Suprapubic skin (tissue), 4 donors: ENCODE data around the gene DTNBP1. TPM values are rescaled to one million over a fixed set of nuclear protein-coding genes. Genes with fewer than 3 reads are reported as not detected.

ENCODE experiments used
- DNase-seq, 2 donors: peaks; one replicate each; pipeline ENCODE4 v3.0.0-alpha.2; 2019; ENCODE audit warnings: low spot score in 2 of 2
- H3K27ac ChIP-seq: fragments of 200-600 bp; sonication (generic); one replicate; pipeline ENCODE4 v1.5.1; 2019
- H3K27me3 ChIP-seq: fragments of 200-600 bp; sonication (generic); one replicate; pipeline ENCODE4 v1.5.1; 2019
- H3K36me3 ChIP-seq: fragments of 200-600 bp; sonication (generic); one replicate; pipeline ENCODE4 v1.5.1; 2019
- H3K4me1 ChIP-seq: fragments of 200-600 bp; sonication (generic); one replicate; pipeline ENCODE4 v1.5.1; 2019
- H3K4me3 ChIP-seq: fragments of 200-600 bp; sonication (generic); one replicate; pipeline ENCODE4 v1.5.1; 2019; ENCODE audit warnings: mild to moderate bottlenecking
- H3K9me3 ChIP-seq: fragments of 200-600 bp; sonication (generic); one replicate; pipeline ENCODE4 v1.5.1; 2019
- EP300 ChIP-seq: sonication (generic); formaldehyde crosslinking; IDR thresholded peaks from one replicate; pipeline ENCODE4 v1.6.1; 2017; ENCODE audit warnings: antibody characterized with exemption
- POLR2A ChIP-seq, 2 donors: fragments of 450-650 bp; IDR thresholded peaks; one replicate each; pipeline ENCODE4 v1.6.1; 2017; ENCODE audit warnings: antibody characterized with exemption in 2 of 2, mild to moderate bottlenecking in 2 of 2, moderate library complexity in 2 of 2
- POLR2AphosphoS5 ChIP-seq, 3 donors: sonication (generic); formaldehyde crosslinking; IDR thresholded peaks; one replicate each; pipeline ENCODE4 v1.6.1; 2017; ENCODE audit warnings: antibody characterized with exemption in 3 of 3
- WGBS: methylation state at CpG from one replicate; pipeline ENCODE4 v1.1.5; 2018; 5-methylcytosine and 5-hydroxymethylcytosine counted together
- total RNA-seq, 4 donors: library from RNA; depleted of rRNA; stranded (reverse); fragments of >200 nt; gene quantifications; one replicate each; pipeline ENCODE4 v1.1.0, GENCODE V29; 2016
- TF ChIP-seq, protein P1 (sequence below), 2 donors: fragments of 200-600 bp in 1 of 2; fragments of 450-650 bp in 1 of 2; sonication (generic) in 1 of 2; IDR thresholded peaks; one replicate each; pipeline ENCODE4 v1.5.1; 2016 to 2019; ENCODE audit warnings: antibody characterized with exemption in 2 of 2, mild to moderate bottlenecking in 1 of 2, moderate library complexity in 1 of 2

DTNBP1 gene
- total RNA-seq, 4 donors from 2014 or later, result 12.7 to 17.1 (median 16.4) TPM

DNA sequence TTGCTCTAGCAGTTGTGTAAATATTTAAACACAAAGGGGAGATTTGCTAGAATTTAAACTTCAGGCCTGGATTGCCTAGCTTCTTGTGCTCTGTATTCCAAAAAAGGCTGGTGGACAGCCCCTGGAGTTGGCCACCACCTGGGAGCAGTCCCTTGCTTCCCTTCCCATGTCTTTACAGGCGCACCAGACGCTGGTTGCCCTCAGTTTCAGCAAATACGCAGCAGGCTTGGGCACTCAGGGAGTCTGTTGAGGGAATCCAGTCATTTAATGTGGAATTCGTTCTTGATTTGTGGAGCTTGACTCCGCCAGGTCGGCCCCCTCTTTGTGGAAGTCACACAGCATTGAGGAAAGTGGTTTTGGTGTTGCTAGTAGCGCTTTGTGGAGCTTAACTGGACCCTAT is 156.8 kb downstream of the DTNBP1 start:
- peak in 1 of 2 donors; percentile 48 for DNase-seq
- H3K4me3 ChIP-seq, result no peak overlapping the region
- 99% methylated on average over 7 of the region's 7 CpGs for WGBS
- no peaks in the 10 kb centered on the region for H3K27me3 ChIP-seq
- TF ChIP-seq POLR2A (IDR thresholded peaks at IDR 0.05) (no peak), EP300 (no peak), POLR2AphosphoS5 (IDR thresholded peaks at IDR 0.05) (no peak)
- TF ChIP-seq, protein P1, sequence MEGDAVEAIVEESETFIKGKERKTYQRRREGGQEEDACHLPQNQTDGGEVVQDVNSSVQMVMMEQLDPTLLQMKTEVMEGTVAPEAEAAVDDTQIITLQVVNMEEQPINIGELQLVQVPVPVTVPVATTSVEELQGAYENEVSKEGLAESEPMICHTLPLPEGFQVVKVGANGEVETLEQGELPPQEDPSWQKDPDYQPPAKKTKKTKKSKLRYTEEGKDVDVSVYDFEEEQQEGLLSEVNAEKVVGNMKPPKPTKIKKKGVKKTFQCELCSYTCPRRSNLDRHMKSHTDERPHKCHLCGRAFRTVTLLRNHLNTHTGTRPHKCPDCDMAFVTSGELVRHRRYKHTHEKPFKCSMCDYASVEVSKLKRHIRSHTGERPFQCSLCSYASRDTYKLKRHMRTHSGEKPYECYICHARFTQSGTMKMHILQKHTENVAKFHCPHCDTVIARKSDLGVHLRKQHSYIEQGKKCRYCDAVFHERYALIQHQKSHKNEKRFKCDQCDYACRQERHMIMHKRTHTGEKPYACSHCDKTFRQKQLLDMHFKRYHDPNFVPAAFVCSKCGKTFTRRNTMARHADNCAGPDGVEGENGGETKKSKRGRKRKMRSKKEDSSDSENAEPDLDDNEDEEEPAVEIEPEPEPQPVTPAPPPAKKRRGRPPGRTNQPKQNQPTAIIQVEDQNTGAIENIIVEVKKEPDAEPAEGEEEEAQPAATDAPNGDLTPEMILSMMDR (IDR thresholded peaks at IDR 0.05), result no peak
- H3K4me1 ChIP-seq, result peaks cover 37% of the 10 kb centered on the region
- H3K27ac ChIP-seq, result no peak overlapping the region
- H3K36me3 ChIP-seq, result peaks cover 63% of the 10 kb centered on the region
- H3K9me3 ChIP-seq, result no peaks in the 10 kb centered on the region

DNA sequence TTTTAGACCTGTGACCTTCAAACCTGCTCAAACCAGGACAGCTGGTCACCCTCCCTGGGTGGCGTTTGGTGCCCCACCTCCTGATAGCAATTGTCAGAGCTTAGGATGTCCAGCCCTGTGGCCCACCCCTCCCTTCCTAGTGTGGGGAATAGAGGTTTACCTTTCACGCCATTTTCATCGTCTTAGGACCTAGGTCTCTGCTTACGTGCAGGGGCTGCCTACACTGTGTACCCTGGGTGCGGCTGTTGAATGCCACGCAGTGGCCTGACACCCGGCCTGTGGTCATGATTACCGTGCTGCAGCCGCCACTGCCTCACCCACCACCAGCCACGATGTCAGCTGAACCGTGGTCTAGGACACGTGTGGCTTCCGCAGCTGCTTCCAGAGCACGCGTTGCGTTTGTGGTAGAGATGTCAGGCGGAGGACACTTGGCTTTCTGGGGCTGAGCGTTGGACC is 157.3 kb downstream of the DTNBP1 start:
- no peak for TF ChIP-seq EP300
- TF ChIP-seq POLR2AphosphoS5 (IDR thresholded peaks at IDR 0.05), result no peak
- TF ChIP-seq, protein P1 (IDR thresholded peaks at IDR 0.05), result no peak
- no peak for TF ChIP-seq POLR2A (IDR thresholded peaks at IDR 0.05)
- H3K27me3 ChIP-seq, result no peaks in the 10 kb centered on the region
- H3K9me3 ChIP-seq, result no peaks in the 10 kb centered on the region
- H3K36me3 ChIP-seq, result peaks cover 64% of the 10 kb centered on the region
- peak overlapping the region; percentile 35 for H3K4me3 ChIP-seq
- peak; percentile 64 to 67 for DNase-seq
- H3K27ac ChIP-seq, result peak overlapping the region; percentile 55
- WGBS, result 86% methylated on average over 18 of the region's 18 CpGs
- H3K4me1 ChIP-seq, result peaks cover 37% of the 10 kb centered on the region

DNA sequence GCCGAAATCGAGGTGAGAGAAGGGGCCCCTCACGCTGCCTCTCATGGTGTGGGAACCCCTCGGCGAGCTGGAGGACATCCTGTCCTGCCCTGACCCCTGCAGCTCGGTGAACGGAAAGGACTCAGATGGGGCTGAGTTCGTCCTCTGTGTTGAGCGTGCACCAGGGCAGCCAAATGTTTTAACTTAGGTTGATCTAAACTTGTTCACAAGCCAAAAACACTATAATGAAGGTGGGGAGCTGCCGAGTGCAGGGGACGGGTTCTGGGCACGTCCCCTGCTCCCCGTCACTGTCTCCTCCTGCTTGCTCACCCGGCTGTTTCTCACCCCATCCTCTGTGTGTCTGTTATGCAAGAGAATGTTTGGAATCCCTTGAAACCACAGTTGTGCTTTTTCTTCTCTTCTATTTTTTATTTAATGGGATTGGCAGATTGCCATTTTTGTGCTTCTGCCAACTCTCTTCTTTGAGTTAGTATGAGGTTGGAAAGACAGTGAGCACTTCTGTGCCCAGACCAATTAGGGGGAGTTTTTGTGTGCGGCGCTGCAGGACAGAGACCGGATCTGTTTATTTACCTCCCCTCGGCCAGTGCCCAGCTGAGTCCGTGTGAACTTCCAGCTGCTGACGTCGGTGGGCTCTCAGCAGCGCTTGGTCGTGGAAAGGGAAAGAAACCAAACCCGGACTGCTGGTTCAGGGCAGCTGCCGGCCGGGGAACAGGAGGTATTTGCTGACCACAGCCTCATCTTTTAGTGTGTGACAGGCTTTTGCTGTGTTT is 158.1 kb downstream of the DTNBP1 start:
- Histone ChIP-seq H3K4me3 (peak overlapping the region; percentile 35), H3K4me1 (peaks cover 37% of the 10 kb centered on the region)

DNA sequence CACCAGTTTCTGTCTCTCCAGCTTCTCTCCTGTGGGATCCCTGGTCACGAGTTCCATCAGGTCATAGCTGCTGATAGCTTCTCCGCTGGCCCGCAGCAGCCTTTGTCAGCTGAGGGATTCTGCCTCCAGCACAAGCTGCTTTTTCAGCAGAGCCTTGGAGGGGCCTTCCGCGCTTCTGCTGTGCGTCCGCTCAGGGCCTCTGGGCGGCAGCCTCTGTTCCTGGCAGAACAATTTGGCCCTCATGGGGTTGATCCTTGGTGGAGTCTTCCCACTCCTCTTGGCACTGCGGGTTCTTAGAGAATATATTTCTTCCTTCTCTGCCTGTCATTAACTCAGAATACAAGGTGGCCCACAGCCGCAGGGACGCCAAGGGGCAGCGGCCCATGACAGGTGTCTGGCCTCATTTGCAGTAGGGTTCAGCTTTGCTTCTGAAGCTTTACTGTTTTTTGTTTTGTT is 158.8 kb downstream of the DTNBP1 start:
- WGBS, result 65% methylated on average over 11 of the region's 12 CpGs
- TF ChIP-seq POLR2AphosphoS5 (IDR thresholded peaks at IDR 0.05) (no peak), POLR2A (IDR thresholded peaks at IDR 0.05) (no peak), EP300 (no peak)
- TF ChIP-seq, protein P1 (IDR thresholded peaks at IDR 0.05), result no peak
- Histone ChIP-seq H3K27me3 (no peaks in the 10 kb centered on the region), H3K36me3 (peaks cover 62% of the 10 kb centered on the region), H3K9me3 (no peaks in the 10 kb centered on the region), H3K27ac (peak overlapping the region; percentile 55), H3K4me3 (peak overlapping the region; percentile 35), H3K4me1 (peaks cover 37% of the 10 kb centered on the region)
- DNase-seq, result peak; percentile 80 to 82

More for the DNA sequence above, 158.1 kb downstream of the DTNBP1 start:
- DNase-seq, result peak; percentile 85 to 88
- WGBS, result 28% methylated on average over 26 of the region's 26 CpGs
- TF ChIP-seq POLR2A (IDR thresholded peaks at IDR 0.05), result no peak
- TF ChIP-seq EP300, result no peak
- TF ChIP-seq, protein P1 (IDR thresholded peaks at IDR 0.05), result no peak
- peak in 1 of 3 donors; percentile 13 for TF ChIP-seq POLR2AphosphoS5 (IDR thresholded peaks at IDR 0.05)
- peaks cover 62% of the 10 kb centered on the region for H3K36me3 ChIP-seq
- H3K27me3 ChIP-seq, result no peaks in the 10 kb centered on the region
- H3K9me3 ChIP-seq, result no peaks in the 10 kb centered on the region
- H3K27ac ChIP-seq, result peak overlapping the region; percentile 55

DNA sequence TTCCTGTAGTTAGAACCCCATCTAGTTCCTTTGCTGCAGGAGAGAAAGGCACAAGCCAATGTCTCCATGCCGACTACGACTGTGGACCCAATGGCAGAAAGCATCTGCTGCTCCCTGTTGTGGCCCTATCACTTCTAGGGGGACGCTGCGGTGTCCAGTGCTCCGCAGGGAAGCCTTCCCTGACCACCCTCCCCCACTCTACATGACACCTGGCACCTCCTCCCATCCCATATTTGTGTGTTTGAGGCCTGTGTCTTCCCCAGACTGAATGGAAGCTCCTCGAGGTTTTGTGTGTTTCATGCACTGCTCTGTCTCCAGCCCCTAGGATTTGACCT is 159.5 kb downstream of the DTNBP1 start:
- no peak for TF ChIP-seq POLR2AphosphoS5 (IDR thresholded peaks at IDR 0.05)
- TF ChIP-seq POLR2A (IDR thresholded peaks at IDR 0.05), result no peak
- TF ChIP-seq, protein P1 (IDR thresholded peaks at IDR 0.05), result no peak
- no peak for TF ChIP-seq EP300
- H3K27ac ChIP-seq, result no peak overlapping the region
- no peak overlapping the region for H3K4me3 ChIP-seq
- peaks cover 44% of the 10 kb centered on the region for H3K4me1 ChIP-seq
- H3K36me3 ChIP-seq, result peaks cover 54% of the 10 kb centered on the region
- H3K9me3 ChIP-seq, result no peaks in the 10 kb centered on the region
- peak in 1 of 2 donors; percentile 38 for DNase-seq
- WGBS, result 98% methylated on average over 6 of the region's 6 CpGs
- no peaks in the 10 kb centered on the region for H3K27me3 ChIP-seq
